Prostate gland (tissue), 2 donors: ENCODE results near the gene HTR7. TPM values are rescaled to one million over a fixed set of nuclear protein-coding genes. Genes with fewer than 3 reads are reported as not detected.

Source experiments
- DNase-seq: peaks from one replicate; pipeline ENCODE4 v3.0.0-alpha.2; 2019; ENCODE audit warnings: low spot score
- H3K27ac ChIP-seq, 2 donors: fragments of 200-600 bp; sonication (generic); 2 replicates each; pipeline ENCODE4 v1.5.1; 2017 to 2019
- H3K27me3 ChIP-seq: fragments of 200-600 bp; sonication (generic); replicated peaks from 2 replicates; pipeline ENCODE4 v1.5.1; 2019; ENCODE audit not compliant: insufficient read depth
- H3K36me3 ChIP-seq, 2 donors: fragments of 200-600 bp; sonication (generic); 1 replicate in 1 of 2; 2 replicates in 1 of 2; pipeline versions ENCODE4 v1.5.1 to v1.8.1; 2017 to 2019
- H3K4me1 ChIP-seq: fragments of 200-600 bp; sonication (generic); replicated peaks from 2 replicates; pipeline ENCODE4 v1.5.1; 2019
- H3K4me3 ChIP-seq, 2 donors: fragments of 200-600 bp; sonication (generic); 2 replicates each; pipeline ENCODE4 v1.5.1; 2017 to 2019
- H3K9me3 ChIP-seq: fragments of 200-600 bp; sonication (generic); 2 replicates; pipeline ENCODE4 v1.5.1; 2017
- POLR2A ChIP-seq: fragments of 450-650 bp; IDR thresholded peaks from one replicate; pipeline ENCODE4 v1.6.1; 2016; ENCODE audit warnings: antibody characterized with exemption, mild to moderate bottlenecking
- POLR2AphosphoS5 ChIP-seq: sonication (generic); formaldehyde crosslinking; IDR thresholded peaks from one replicate; pipeline ENCODE4 v1.6.1; 2017; ENCODE audit warnings: antibody characterized with exemption
- WGBS: methylation state at CpG from one replicate; pipeline ENCODE4 v1.1.5; 2018; 5-methylcytosine and 5-hydroxymethylcytosine counted together
- intact Hi-C: fragments of 100-400 bp; cut with DNase I; formaldehyde crosslinking; loops from one replicate; pipeline ENCODE4 v1.14.2; 2022
- total RNA-seq, 2 donors: library from RNA; depleted of rRNA; stranded (reverse); fragments of >200 nt; gene quantifications; one replicate each; pipeline ENCODE4 v1.1.0, GENCODE V29; 2016
- TF ChIP-seq, protein P1 (sequence below), 4 experiments: fragments of 200-600 bp in 2 of 4; fragments of 450-650 bp in 2 of 4; sonication (generic) in 2 of 4; IDR thresholded peaks; 1 replicate in 3 of 4; 2 replicates in 1 of 4; pipeline ENCODE4 v1.5.1; 2016 to 2019; ENCODE audit warnings: antibody characterized with exemption in 4 of 4, mild to moderate bottlenecking in 2 of 4, moderate library complexity in 2 of 4

The HTR7 gene
- total RNA-seq, 2 donors from 2014 or later: 0.77 to 3.5 TPM

DNA sequence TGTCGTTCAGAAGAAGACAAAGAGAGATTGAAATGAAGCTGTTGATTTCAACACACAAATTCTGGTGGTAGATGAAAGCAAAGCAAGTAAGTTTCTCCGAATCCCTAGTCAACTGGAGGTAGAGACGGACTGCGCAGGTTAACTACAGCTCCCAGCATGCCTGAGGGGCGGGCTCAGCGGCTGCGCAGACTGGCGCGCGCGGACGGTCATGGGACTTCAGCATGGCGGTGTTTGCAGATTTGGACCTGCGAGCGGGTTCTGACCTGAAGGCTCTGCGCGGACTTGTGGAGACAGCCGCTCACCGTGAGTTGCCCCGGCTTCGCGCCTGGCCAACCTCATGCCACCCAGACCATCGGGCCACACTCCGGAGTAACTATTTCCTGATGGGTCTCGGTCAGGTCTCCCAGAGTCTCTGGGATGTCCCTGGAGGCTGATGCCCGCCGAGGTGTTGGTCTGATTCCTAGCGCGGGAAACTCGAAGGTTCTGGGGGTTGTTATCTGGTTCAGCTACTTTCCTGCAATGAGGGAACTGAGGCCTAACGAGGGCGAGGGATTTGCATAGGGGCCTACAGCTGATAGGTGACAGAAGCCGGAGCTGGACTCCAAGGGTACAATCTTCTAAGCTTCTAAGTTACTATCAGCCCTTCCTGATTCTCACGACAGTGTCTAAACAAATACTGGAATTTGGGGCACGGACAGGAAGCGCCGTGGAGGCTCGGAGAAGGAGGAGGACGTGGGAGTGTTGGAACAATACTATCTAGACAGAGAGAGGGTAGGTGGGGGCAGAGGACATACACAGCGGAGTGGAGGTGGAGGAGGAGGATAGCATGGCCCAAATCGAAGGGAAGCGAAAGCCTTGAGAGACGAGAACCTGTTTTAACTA lies 14.2 kb upstream of the HTR7 start, which contains the start of gene RPP30:
Gene RPP30 (plus strand): TSS at position 209 of the 882 bp plus-strand sequence. CDS start 13 bp downstream, at position 222.
- H3K4me3 ChIP-seq: peak within 1 kb of the TSS; percentile 60 to 63
- under 1% methylated on average over 43 of the region's 43 CpGs for WGBS
- H3K4me1 ChIP-seq: peaks cover 4% of the 10 kb centered on the region
- no peaks in the 10 kb centered on the region for H3K9me3 ChIP-seq
- peak within 1 kb of the TSS; percentile 63 to 67 for H3K27ac ChIP-seq
- DNase-seq: peak; percentile 82
- H3K36me3 ChIP-seq: no peaks in the 10 kb centered on the region
- TF ChIP-seq POLR2AphosphoS5 (peak; percentile 96), POLR2A (peak; percentile 26)
- TF ChIP-seq, protein P1, sequence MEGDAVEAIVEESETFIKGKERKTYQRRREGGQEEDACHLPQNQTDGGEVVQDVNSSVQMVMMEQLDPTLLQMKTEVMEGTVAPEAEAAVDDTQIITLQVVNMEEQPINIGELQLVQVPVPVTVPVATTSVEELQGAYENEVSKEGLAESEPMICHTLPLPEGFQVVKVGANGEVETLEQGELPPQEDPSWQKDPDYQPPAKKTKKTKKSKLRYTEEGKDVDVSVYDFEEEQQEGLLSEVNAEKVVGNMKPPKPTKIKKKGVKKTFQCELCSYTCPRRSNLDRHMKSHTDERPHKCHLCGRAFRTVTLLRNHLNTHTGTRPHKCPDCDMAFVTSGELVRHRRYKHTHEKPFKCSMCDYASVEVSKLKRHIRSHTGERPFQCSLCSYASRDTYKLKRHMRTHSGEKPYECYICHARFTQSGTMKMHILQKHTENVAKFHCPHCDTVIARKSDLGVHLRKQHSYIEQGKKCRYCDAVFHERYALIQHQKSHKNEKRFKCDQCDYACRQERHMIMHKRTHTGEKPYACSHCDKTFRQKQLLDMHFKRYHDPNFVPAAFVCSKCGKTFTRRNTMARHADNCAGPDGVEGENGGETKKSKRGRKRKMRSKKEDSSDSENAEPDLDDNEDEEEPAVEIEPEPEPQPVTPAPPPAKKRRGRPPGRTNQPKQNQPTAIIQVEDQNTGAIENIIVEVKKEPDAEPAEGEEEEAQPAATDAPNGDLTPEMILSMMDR (IDR thresholded peaks at IDR 0.05): peak in 1 of 4 experiments; percentile 11
- intact Hi-C loops: no loop called here
- no peaks in the 10 kb centered on the region for H3K27me3 ChIP-seq

DNA sequence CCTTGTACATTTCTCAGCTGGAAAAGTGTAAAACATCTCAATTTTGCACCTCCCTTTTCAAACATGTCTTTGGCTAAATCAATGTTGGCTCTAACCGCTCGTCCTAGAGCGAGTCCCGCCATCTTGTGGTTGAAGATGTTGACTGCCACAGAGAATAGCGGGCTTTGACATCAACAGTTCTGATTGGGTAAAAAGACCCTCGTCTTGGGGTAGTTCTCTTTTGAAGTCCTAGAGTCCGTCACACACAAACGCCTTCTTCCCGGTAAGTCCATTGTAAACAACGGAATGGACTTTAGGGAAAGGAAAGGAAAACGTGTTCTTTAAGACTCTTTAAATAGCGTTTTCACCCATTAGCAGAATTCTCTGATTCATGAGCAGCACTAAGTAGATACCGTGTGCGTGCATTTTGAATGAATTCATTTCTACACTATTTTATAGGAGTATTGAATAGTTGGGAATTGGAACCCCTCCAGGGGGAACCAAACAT lies 13.5 kb upstream of the HTR7 start:
- intact Hi-C loops: no loop called here
- TF ChIP-seq POLR2A (no peak), POLR2AphosphoS5 (no peak)
- TF ChIP-seq, protein P1 (IDR thresholded peaks at IDR 0.05): peak in 3 of 4 experiments; percentile 21 to 34 (median 24)
- peak overlapping the region; percentile 63 to 67 for H3K27ac ChIP-seq
- H3K36me3 ChIP-seq: no peaks in the 10 kb centered on the region
- WGBS: 6% methylated on average over 14 of the region's 14 CpGs
- no peak for DNase-seq
- no peaks in the 10 kb centered on the region for H3K9me3 ChIP-seq
- H3K27me3 ChIP-seq: no peaks in the 10 kb centered on the region
- peaks cover 4% of the 10 kb centered on the region for H3K4me1 ChIP-seq
- H3K4me3 ChIP-seq: peak overlapping the region; percentile 60 to 63

DNA sequence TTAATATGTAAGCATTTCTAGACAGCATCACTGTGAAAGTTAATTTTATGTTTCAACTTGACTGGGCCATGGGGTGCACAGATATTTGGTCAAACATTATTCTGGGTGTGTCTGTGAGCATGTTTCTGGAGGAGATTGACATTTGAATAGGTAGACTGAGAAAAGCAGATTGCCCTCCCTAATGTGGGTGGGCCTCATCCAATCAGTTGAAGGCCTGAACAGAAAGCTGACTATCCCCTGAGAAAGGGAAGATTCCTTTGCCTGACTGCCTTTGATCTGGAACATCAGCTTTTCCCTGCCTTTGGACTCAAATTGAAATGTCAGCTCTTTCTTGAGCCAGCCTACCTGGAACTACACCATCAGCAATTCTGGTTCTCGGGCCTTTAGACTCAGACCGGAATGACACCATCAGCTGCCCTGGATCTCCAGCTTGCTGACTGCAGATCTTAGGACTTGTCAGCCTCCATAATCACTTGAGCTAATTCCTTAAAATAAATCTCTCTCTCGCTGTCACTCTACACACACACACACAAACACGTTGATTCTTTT lies 8.3 kb upstream of the HTR7 start:
- no peaks in the 10 kb centered on the region for H3K4me1 ChIP-seq
- no peak overlapping the region for H3K27ac ChIP-seq
- no peaks in the 10 kb centered on the region for H3K36me3 ChIP-seq
- H3K27me3 ChIP-seq: no peaks in the 10 kb centered on the region
- H3K9me3 ChIP-seq: no peaks in the 10 kb centered on the region
- intact Hi-C loops: no loop called here
- TF ChIP-seq POLR2AphosphoS5: no peak
- WGBS: 91% methylated on average over 4 of the region's 4 CpGs
- DNase-seq: no peak
- H3K4me3 ChIP-seq: no peak overlapping the region

DNA sequence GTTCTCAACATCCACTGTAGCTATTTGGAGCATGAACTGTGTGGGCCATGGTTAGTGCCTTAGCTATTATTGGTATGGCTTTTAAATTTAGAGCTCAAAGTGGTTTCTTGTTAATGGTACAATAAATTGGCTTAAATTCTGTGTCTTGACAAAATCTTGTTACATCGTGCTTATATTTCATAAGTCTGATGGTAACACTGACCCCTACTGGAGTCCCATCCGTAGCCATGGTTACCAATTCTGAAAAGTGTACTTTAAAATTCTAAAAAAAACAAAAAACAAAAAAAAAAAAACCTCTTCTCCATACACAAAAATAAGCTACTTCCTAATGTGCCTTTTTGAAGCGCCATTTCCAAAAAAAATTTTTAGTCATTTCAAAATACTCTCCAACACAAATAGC lies 7.6 kb upstream of the HTR7 start:
- H3K36me3 ChIP-seq: no peaks in the 10 kb centered on the region
- no peak overlapping the region for H3K27ac ChIP-seq
- no peaks in the 10 kb centered on the region for H3K27me3 ChIP-seq
- WGBS: 34% methylated on average over 3 of the region's 3 CpGs
- TF ChIP-seq POLR2A (no peak), POLR2AphosphoS5 (no peak)
- TF ChIP-seq, protein P1 (IDR thresholded peaks at IDR 0.05): no peak
- H3K4me1 ChIP-seq: no peaks in the 10 kb centered on the region
- no peaks in the 10 kb centered on the region for H3K9me3 ChIP-seq
- no peak for DNase-seq
- intact Hi-C loops: no loop called here
- no peak overlapping the region for H3K4me3 ChIP-seq

DNA sequence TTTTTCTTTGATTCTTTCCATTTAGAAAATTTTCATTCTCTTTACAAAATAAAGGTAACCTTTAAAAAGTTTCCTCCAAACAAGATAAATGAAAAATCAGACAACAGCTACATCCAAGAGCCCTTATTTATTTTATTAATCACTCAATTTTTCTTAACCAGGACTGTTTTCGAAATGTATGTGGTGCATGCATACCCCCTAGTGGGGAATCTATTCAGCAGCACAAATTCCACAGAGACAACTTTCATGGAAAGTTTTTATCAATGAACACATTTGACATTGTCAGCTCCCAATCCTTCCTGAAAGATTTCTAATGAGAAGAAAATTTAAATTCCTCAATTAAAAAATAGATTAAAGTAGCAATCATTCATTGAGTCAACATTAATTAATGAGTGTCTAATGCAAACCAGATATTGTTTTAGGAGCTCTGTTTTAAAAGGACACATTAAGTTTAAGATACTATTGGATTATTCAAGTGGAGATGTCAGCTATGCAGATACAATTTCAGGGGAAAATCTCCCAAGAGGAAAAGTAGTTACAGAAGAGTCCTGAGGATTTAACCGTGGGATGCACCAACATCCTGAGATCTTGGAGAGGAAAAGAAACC lies 5.2 kb upstream of the HTR7 start:
- no peak for TF ChIP-seq POLR2A
- TF ChIP-seq, protein P1 (IDR thresholded peaks at IDR 0.05): peak; percentile 22 to 71 (median 59)
- intact Hi-C loops: loop anchor here (2.0 kb wide), 1 partner anchor 1070 kb away; no protein-coding TSS in a partner anchor
- 22% methylated on average over 2 of the region's 2 CpGs for WGBS
- no peak overlapping the region for H3K4me3 ChIP-seq
- no peak for DNase-seq
- no peaks in the 10 kb centered on the region for H3K4me1 ChIP-seq
- H3K27ac ChIP-seq: no peak overlapping the region
- no peaks in the 10 kb centered on the region for H3K27me3 ChIP-seq
- no peaks in the 10 kb centered on the region for H3K9me3 ChIP-seq
- H3K36me3 ChIP-seq: no peaks in the 10 kb centered on the region
